Gastrocnemius medialis (tissue), 4 donors: ENCODE measurements around the gene MT1G. TPM values are rescaled to one million over a fixed set of nuclear protein-coding genes. Genes with fewer than 3 reads are reported as not detected.

Source experiments
- ATAC-seq, 2 donors: fragments of 150-250 bp; one replicate each; pipeline ENCODE4 v1.9.1; 2016
- DNase-seq, 2 donors: peaks; one replicate each; pipeline ENCODE4 v3.0.0-alpha.2; 2019
- H3K27ac ChIP-seq, 4 donors: fragments of 200-600 bp; sonication (generic); 1 replicate in 1 of 4; 2 replicates in 3 of 4; pipeline ENCODE4 v1.5.1; 2016 to 2018; ENCODE audit warnings: mild to moderate bottlenecking in 2 of 4, moderate library complexity in 1 of 4
- H3K27me3 ChIP-seq, 3 donors: fragments of 200-600 bp; sonication (generic) in 2 of 3; 1 replicate in 1 of 3; 2 replicates in 2 of 3; pipeline versions ENCODE4 v1.5.1 to v1.6.0; 2016 to 2019; ENCODE audit warnings: mild to moderate bottlenecking in 1 of 3, moderate library complexity in 1 of 3
- H3K36me3 ChIP-seq, 2 donors: fragments of 200-600 bp; sonication (generic) in 1 of 2; one replicate each; pipeline ENCODE4 v1.5.1; 2017 to 2018
- H3K4me1 ChIP-seq, 2 donors: fragments of 200-600 bp; sonication (generic) in 1 of 2; one replicate each; pipeline ENCODE4 v1.5.1; 2016 to 2017; ENCODE audit warnings: mild to moderate bottlenecking in 2 of 2
- H3K4me3 ChIP-seq, 4 donors: fragments of 200-600 bp; sonication (generic) in 3 of 4; 1 replicate in 1 of 4; 2 replicates in 3 of 4; pipeline ENCODE4 v1.5.1; 2016 to 2019; ENCODE audit warnings: mild to moderate bottlenecking in 2 of 4
- H3K9me3 ChIP-seq, 3 donors: fragments of 200-600 bp; sonication (generic) in 2 of 3; 1 replicate in 1 of 3; 2 replicates in 2 of 3; pipeline ENCODE4 v1.5.1; 2016 to 2019
- CTCF ChIP-seq, 5 experiments: fragments of 450-650 bp in 3 of 5; fragments of 200-600 bp in 2 of 5; sonication (generic) in 2 of 5; IDR thresholded peaks in 4 of 5; conservative IDR thresholded peaks in 1 of 5; 1 replicate in 4 of 5; 2 replicates in 1 of 5; pipeline ENCODE4 v1.5.1; 2016 to 2019; ENCODE audit warnings: antibody characterized with exemption in 5 of 5, mild to moderate bottlenecking in 3 of 5, moderate library complexity in 3 of 5
- POLR2A ChIP-seq, 2 donors: fragments of 450-650 bp; IDR thresholded peaks; one replicate each; pipeline ENCODE4 v1.6.1; 2017; ENCODE audit warnings: antibody characterized with exemption in 2 of 2, mild to moderate bottlenecking in 2 of 2, moderate library complexity in 2 of 2
- in situ Hi-C, 4 donors: fragments of 200-750 bp; cut with MboI; loops; one replicate each; pipeline versions ENCODE4 v1.15.0 to v1.8.0; 2017; ENCODE audit warnings: low sequenced_read_pairs in 4 of 4
- intact Hi-C: fragments of 100-400 bp; cut with DNase I; formaldehyde crosslinking; loops from one replicate; pipeline ENCODE4 v1.15.1; 2023; ENCODE audit warnings: low total_unique reads
- total RNA-seq, 4 donors: library from RNA; depleted of rRNA; stranded (reverse); fragments of >200 nt; gene quantifications; one replicate each; pipeline versions ENCODE4 v1.1.0 to v1.2.3, GENCODE V29; 2016

MT1G gene
- total RNA-seq, 4 donors from 2014 or later: 3.5 to 4.6 TPM; not detected in 2

GRCh38 chr16:56711862-56712261 is 44.0 kb upstream of the MT1G start:
- ATAC-seq (no peak), DNase-seq (no peak)
- Histone ChIP-seq H3K9me3 (no peaks in the 10 kb centered on the region), H3K4me3 (no peak overlapping the region), H3K27ac (no peak overlapping the region), H3K4me1 (no peaks in the 10 kb centered on the region), H3K27me3 (no peaks in the 10 kb centered on the region), H3K36me3 (no peaks in the 10 kb centered on the region)
- intact Hi-C loops: no loop called here
- TF ChIP-seq POLR2A (IDR thresholded peaks at IDR 0.05): no peak
- no peak for TF ChIP-seq CTCF (IDR thresholded peaks at IDR 0.05 in 4 of 5, conservative IDR thresholded peaks at IDR 0.05 in 1 of 5)
- in situ Hi-C loops: no loop called here

- intact Hi-C loops: no loop called here
- no peak for TF ChIP-seq POLR2A (IDR thresholded peaks at IDR 0.05)
- Histone ChIP-seq H3K4me1 (no peaks in the 10 kb centered on the region), H3K4me3 (no peak overlapping the region), H3K27me3 (no peaks in the 10 kb centered on the region), H3K36me3 (no peaks in the 10 kb centered on the region), H3K9me3 (no peaks in the 10 kb centered on the region), H3K27ac (no peak overlapping the region)
- no peak for DNase-seq
- in situ Hi-C loops: no loop called here
- no peak for ATAC-seq
Measured at GRCh38 chr16:56710181-56710737, 42.4 kb upstream of the MT1G start.

GRCh38 chr16:56709443-56710040 is 41.7 kb upstream of the MT1G start:
- TF ChIP-seq CTCF (IDR thresholded peaks at IDR 0.05 in 4 of 5, conservative IDR thresholded peaks at IDR 0.05 in 1 of 5) (no peak), POLR2A (IDR thresholded peaks at IDR 0.05) (no peak)
- no peaks in the 10 kb centered on the region for H3K27me3 ChIP-seq
- H3K36me3 ChIP-seq: no peaks in the 10 kb centered on the region
- H3K4me3 ChIP-seq: no peak overlapping the region
- DNase-seq: no peak
- H3K4me1 ChIP-seq: no peaks in the 10 kb centered on the region
- in situ Hi-C loops: loop anchor here (5.0 to 10.0 kb wide), 4 partner anchors 37 to 195 kb away; no protein-coding TSS in a partner anchor
- no peak overlapping the region for H3K27ac ChIP-seq
- intact Hi-C loops: no loop called here
- no peaks in the 10 kb centered on the region for H3K9me3 ChIP-seq
- ATAC-seq: no peak

GRCh38 chr16:56708525-56709442 is 40.9 kb upstream of the MT1G start:
- ATAC-seq (no peak), DNase-seq (no peak)
- H3K27me3 ChIP-seq: no peaks in the 10 kb centered on the region
- intact Hi-C loops: no loop called here
- H3K27ac ChIP-seq: no peak overlapping the region
- in situ Hi-C loops: loop anchor here (5.0 to 10.0 kb wide), 4 partner anchors 36 to 194 kb away; no protein-coding TSS in a partner anchor
- H3K4me1 ChIP-seq: no peaks in the 10 kb centered on the region
- no peak overlapping the region for H3K4me3 ChIP-seq
- TF ChIP-seq POLR2A (IDR thresholded peaks at IDR 0.05) (no peak), CTCF (IDR thresholded peaks at IDR 0.05 in 4 of 5, conservative IDR thresholded peaks at IDR 0.05 in 1 of 5) (no peak)
- H3K9me3 ChIP-seq: no peaks in the 10 kb centered on the region
- H3K36me3 ChIP-seq: no peaks in the 10 kb centered on the region

GRCh38 chr16:56702836-56703235 is 35.0 kb upstream of the MT1G start:
- intact Hi-C loops: loop anchor here (1.0 to 2.0 kb wide), 4 partner anchors 29 to 126 kb away; no protein-coding TSS in a partner anchor
- H3K4me3 ChIP-seq: no peak overlapping the region
- H3K27me3 ChIP-seq: no peaks in the 10 kb centered on the region
- H3K36me3 ChIP-seq: no peaks in the 10 kb centered on the region
- in situ Hi-C loops: loop anchor here (5.0 to 10.0 kb wide), 5 partner anchors 101 to 188 kb away; no protein-coding TSS in a partner anchor
- peaks cover 0 to 2% of the 10 kb centered on the region in 2 donors for H3K4me1 ChIP-seq
- DNase-seq (no peak), ATAC-seq (no peak)
- TF ChIP-seq CTCF (IDR thresholded peaks at IDR 0.05 in 4 of 5, conservative IDR thresholded peaks at IDR 0.05 in 1 of 5) (no peak), POLR2A (IDR thresholded peaks at IDR 0.05) (no peak)
- H3K27ac ChIP-seq: no peak overlapping the region
- no peaks in the 10 kb centered on the region for H3K9me3 ChIP-seq
